SK-N-SH (cell line): ENCODE measurements around the gene ZNF827. TPM values are rescaled to one million over a fixed set of nuclear protein-coding genes. Genes with fewer than 3 reads are reported as not detected.

ENCODE experiments used
- CTCF ChIA-PET: fragments of 300-600, 350-600 bp; formaldehyde crosslinking; extraction: SDS; loops from one replicate; lab custom pipeline; 2021; lab: Yijun Ruan, JAX
- POLR2A ChIA-PET: fragments of 350-600 bp; sonication (Branson Sonifier 250); formaldehyde crosslinking; extraction: SDS; loops from one replicate; lab custom pipeline; 2020; ENCODE audit warnings: antibody characterized with exemption, inconsistent platforms; lab: Yijun Ruan, JAX
- DNase-seq: peaks from one replicate; pipeline ENCODE4 v3.0.0; 2012
- H2AFZ ChIP-seq: fragments of 200-600 bp; sonication (generic); 2 replicates; pipeline ENCODE4 v1.8.1; 2016; ENCODE audit warnings: antibody characterized with exemption, mild to moderate bottlenecking, low read depth
- H3F3A ChIP-seq: fragments of 200-600 bp; sonication (generic); replicated peaks from 2 replicates; pipeline ENCODE3; 2016; ENCODE audit warnings: antibody characterized with exemption, mild to moderate bottlenecking; ENCODE audit not compliant: insufficient read depth
- H3K27ac ChIP-seq, 2 experiments: fragments of 200-500 bp in 1 of 2; fragments of 200-600 bp in 1 of 2; sonication (Bioruptor generic) in 1 of 2; sonication (generic), shearing (Covaris generic) in 1 of 2; 2 replicates each; pipeline versions ENCODE4 v1.5.1 to v1.6.1; 2014 to 2016; ENCODE audit warnings: low read depth in 2 of 2, inconsistent platforms in 1 of 2, low read length in 1 of 2, mild to moderate bottlenecking in 1 of 2, mixed read lengths in 1 of 2
- H3K27me3 ChIP-seq: fragments of 200-600 bp; sonication (generic), shearing (Covaris generic); 2 replicates; pipeline ENCODE4 v1.6.1; 2016; ENCODE audit warnings: mixed run types; ENCODE audit not compliant: insufficient read depth
- H3K36me3 ChIP-seq, 2 experiments: fragments of 200-500 bp in 1 of 2; fragments of 200-600 bp in 1 of 2; sonication (Bioruptor generic) in 1 of 2; sonication (generic) in 1 of 2; replicated peaks in 1 of 2; 2 replicates each; pipeline versions ENCODE3 to v1.5.1; 2014 to 2016; ENCODE audit warnings: low read length in 1 of 2, mild to moderate bottlenecking in 1 of 2; ENCODE audit not compliant: insufficient read depth in 2 of 2, control insufficient read depth in 1 of 2
- H3K4me1 ChIP-seq, 2 experiments: fragments of 200-500 bp in 1 of 2; fragments of 200-600 bp in 1 of 2; sonication (Bioruptor generic) in 1 of 2; sonication (generic), shearing (Covaris generic) in 1 of 2; 2 replicates each; pipeline versions ENCODE4 v1.5.1 to v1.6.1; 2014 to 2016; ENCODE audit warnings: low read depth in 1 of 2, low read length in 1 of 2, mixed run types in 1 of 2; ENCODE audit not compliant: insufficient read depth in 2 of 2, control insufficient read depth in 1 of 2
- H3K4me2 ChIP-seq: fragments of 200-600 bp; sonication (generic), shearing (Covaris generic); 2 replicates; pipeline ENCODE4 v1.6.1; 2017; ENCODE audit warnings: mixed run types
- H3K4me3 ChIP-seq, 2 experiments: fragments of 200-500 bp in 1 of 2; fragments of 200-600 bp in 1 of 2; sonication (Bioruptor generic) in 1 of 2; sonication (generic), shearing (Covaris generic) in 1 of 2; 2 replicates each; pipeline versions ENCODE4 v1.5.1 to v1.8.1; 2014 to 2016; ENCODE audit warnings: low read depth in 2 of 2, inconsistent platforms in 1 of 2, low read length in 1 of 2, mild to moderate bottlenecking in 1 of 2, mixed read lengths in 1 of 2, moderate library complexity in 1 of 2
- H3K79me2 ChIP-seq: fragments of 200-600 bp; sonication (generic); 2 replicates; pipeline ENCODE4 v1.8.1; 2017; ENCODE audit warnings: mild to moderate bottlenecking; ENCODE audit not compliant: insufficient read depth
- H3K9ac ChIP-seq: fragments of 200-600 bp; sonication (generic); 2 replicates; pipeline ENCODE4 v1.6.1; 2017; ENCODE audit warnings: mixed run types
- H3K9me2 ChIP-seq: fragments of 200-600 bp; sonication (generic); 2 replicates; pipeline ENCODE4 v1.6.1; 2017; ENCODE audit warnings: mixed run types
- H3K9me3 ChIP-seq: fragments of 200-600 bp; sonication (generic); 2 replicates; pipeline ENCODE4 v1.6.1; 2017; ENCODE audit warnings: mixed run types, mild to moderate bottlenecking, moderate library complexity
- H4K20me1 ChIP-seq: fragments of 200-600 bp; sonication (generic); 2 replicates; pipeline ENCODE4 v1.6.1; 2017; ENCODE audit warnings: mild to moderate bottlenecking, mixed run types; ENCODE audit not compliant: insufficient read depth
- CHD2 ChIP-seq: fragments of 150-350 bp; IDR thresholded peaks from 2 replicates; pipeline ENCODE4 v1.6.1; 2018; ENCODE audit warnings: low read length; ENCODE audit not compliant: partially characterized antibody
- FOSL2 ChIP-seq: IDR thresholded peaks from 2 replicates; pipeline ENCODE4 v1.4.0; 2012; ENCODE audit warnings: low read depth, mild to moderate bottlenecking, moderate library complexity, borderline replicate concordance
- GABPA ChIP-seq: IDR thresholded peaks from 2 replicates; pipeline ENCODE4 v1.4.0; 2012; ENCODE audit warnings: low read depth, mild to moderate bottlenecking
- GATA2 ChIP-seq: sonication (generic); formaldehyde crosslinking; IDR thresholded peaks from 2 replicates; pipeline ENCODE4 v1.5.0; 2020; ENCODE audit warnings: mild to moderate bottlenecking, missing genetic modification reagents
- IRF3 ChIP-seq: fragments of 150-350 bp; IDR thresholded peaks from 2 replicates; pipeline ENCODE4 v1.6.1; 2016; ENCODE audit warnings: mild to moderate bottlenecking, low read depth, low read length
- JUND ChIP-seq: IDR thresholded peaks from 2 replicates; pipeline ENCODE4 v1.4.0; 2012
- MAX ChIP-seq: IDR thresholded peaks from 2 replicates; pipeline ENCODE4 v1.4.0; 2012; ENCODE audit warnings: low read depth
- MEF2A ChIP-seq: IDR thresholded peaks from 2 replicates; pipeline ENCODE4 v1.4.0; 2012; ENCODE audit warnings: low read depth, borderline replicate concordance
- NFIC ChIP-seq: IDR thresholded peaks from 2 replicates; pipeline ENCODE4 v1.4.0; 2012; ENCODE audit warnings: borderline replicate concordance
- POLR2AphosphoS5 ChIP-seq: IDR thresholded peaks from 2 replicates; pipeline ENCODE4 v1.6.1; 2012; ENCODE audit warnings: low read depth, low read length
- RCOR1 ChIP-seq: fragments of 150-350 bp; IDR thresholded peaks from 2 replicates; pipeline ENCODE4 v1.6.1; 2017; ENCODE audit warnings: antibody characterized with exemption, low read length
- RFX5 ChIP-seq: IDR thresholded peaks from 2 replicates; pipeline ENCODE4 v1.6.1; 2012; ENCODE audit warnings: mild to moderate bottlenecking, improper control_type of control experiment, low read length
- RXRA ChIP-seq: IDR thresholded peaks from 2 replicates; pipeline ENCODE4 v1.4.0; 2012; ENCODE audit warnings: low read depth, mild to moderate bottlenecking, borderline replicate concordance
- SIN3A ChIP-seq: IDR thresholded peaks from 2 replicates; pipeline ENCODE4 v1.6.1; 2012; ENCODE audit warnings: low read depth, mild to moderate bottlenecking, low read length, moderate library complexity, borderline replicate concordance
- SMC3 ChIP-seq: IDR thresholded peaks from 2 replicates; pipeline ENCODE4 v1.6.1; 2012; ENCODE audit warnings: low read depth, low read length, improper control_type of control experiment
- WGBS: methylation state at CpG from one replicate; pipeline ENCODE4 v1.1.6; 2017; ENCODE audit warnings: low lambda C conversion rate; 5-methylcytosine and 5-hydroxymethylcytosine counted together
- polyA plus RNA-seq, 3 experiments: library from polyadenylated mRNA; depleted of rRNA; stranded (reverse); fragments of >200 nt; gene quantifications; 2 replicates each; pipeline ENCODE4 v1.2.3, GENCODE V29; 2012
- TF ChIP-seq, protein P1 (sequence below): IDR thresholded peaks from 2 replicates; pipeline ENCODE4 v1.4.0; 2012; ENCODE audit warnings: low read depth, borderline replicate concordance
- TF ChIP-seq, protein P2 (sequence below): IDR thresholded peaks from 2 replicates; pipeline ENCODE4 v1.6.1; 2012; ENCODE audit warnings: mild to moderate bottlenecking, low read depth, low read length, moderate library complexity
- TF ChIP-seq, protein P3 (sequence below): IDR thresholded peaks from 2 replicates; pipeline ENCODE4; 2012
- TF ChIP-seq, protein P4 (sequence below): fragments of 200-600 bp; sonication (generic); IDR thresholded peaks from 2 replicates; pipeline ENCODE4 v1.6.1; 2017; ENCODE audit warnings: antibody characterized with exemption, mild to moderate bottlenecking, moderate library complexity

ZNF827 gene
- polyA plus RNA-seq, 1 of the 3 experiments (the other 2 are of a cell fraction) = 23.2 TPM

GRCh38 chr4:145885666-145886065 is 53.0 kb downstream of the ZNF827 start:
- Histone ChIP-seq H3K4me3 (no peak overlapping the region), H3K9me2 (no peaks in the 10 kb centered on the region), H3K9ac (no peak overlapping the region), H3F3A (no peaks in the 10 kb centered on the region), H3K36me3 (peaks cover 35 to 44% of the 10 kb centered on the region in 2 experiments), H3K4me1 (peaks cover 5 to 8% of the 10 kb centered on the region in 2 experiments; a peak in 2 of 4 replicates), H3K9me3 (no peaks in the 10 kb centered on the region), H2AFZ (no peak overlapping the region), H4K20me1 (no peaks in the 10 kb centered on the region), H3K27ac (no peak overlapping the region), H3K79me2 (peaks cover 47% of the 10 kb centered on the region; the same call in 1 of the 2 replicates), H3K4me2 (no peak overlapping the region)
- no peak for DNase-seq
- WGBS = 96% methylated on average over 5 of the region's 9 CpGs
- CTCF ChIA-PET = no interaction called here
- TF ChIP-seq, protein P1, sequence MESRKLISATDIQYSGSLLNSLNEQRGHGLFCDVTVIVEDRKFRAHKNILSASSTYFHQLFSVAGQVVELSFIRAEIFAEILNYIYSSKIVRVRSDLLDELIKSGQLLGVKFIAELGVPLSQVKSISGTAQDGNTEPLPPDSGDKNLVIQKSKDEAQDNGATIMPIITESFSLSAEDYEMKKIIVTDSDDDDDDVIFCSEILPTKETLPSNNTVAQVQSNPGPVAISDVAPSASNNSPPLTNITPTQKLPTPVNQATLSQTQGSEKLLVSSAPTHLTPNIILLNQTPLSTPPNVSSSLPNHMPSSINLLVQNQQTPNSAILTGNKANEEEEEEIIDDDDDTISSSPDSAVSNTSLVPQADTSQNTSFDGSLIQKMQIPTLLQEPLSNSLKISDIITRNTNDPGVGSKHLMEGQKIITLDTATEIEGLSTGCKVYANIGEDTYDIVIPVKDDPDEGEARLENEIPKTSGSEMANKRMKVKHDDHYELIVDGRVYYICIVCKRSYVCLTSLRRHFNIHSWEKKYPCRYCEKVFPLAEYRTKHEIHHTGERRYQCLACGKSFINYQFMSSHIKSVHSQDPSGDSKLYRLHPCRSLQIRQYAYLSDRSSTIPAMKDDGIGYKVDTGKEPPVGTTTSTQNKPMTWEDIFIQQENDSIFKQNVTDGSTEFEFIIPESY = no peak
- TF ChIP-seq GATA2 (CRISPR knock-in tag) (no peak), POLR2AphosphoS5 (no peak), CHD2 (no peak), IRF3 (no peak), JUND (no peak), RXRA (no peak), NFIC (no peak), RCOR1 (no peak), FOSL2 (no peak), SIN3A (no peak), RFX5 (no peak), MEF2A (no peak), MAX (no peak), GABPA (no peak), SMC3 (no peak)
- TF ChIP-seq, protein P2, sequence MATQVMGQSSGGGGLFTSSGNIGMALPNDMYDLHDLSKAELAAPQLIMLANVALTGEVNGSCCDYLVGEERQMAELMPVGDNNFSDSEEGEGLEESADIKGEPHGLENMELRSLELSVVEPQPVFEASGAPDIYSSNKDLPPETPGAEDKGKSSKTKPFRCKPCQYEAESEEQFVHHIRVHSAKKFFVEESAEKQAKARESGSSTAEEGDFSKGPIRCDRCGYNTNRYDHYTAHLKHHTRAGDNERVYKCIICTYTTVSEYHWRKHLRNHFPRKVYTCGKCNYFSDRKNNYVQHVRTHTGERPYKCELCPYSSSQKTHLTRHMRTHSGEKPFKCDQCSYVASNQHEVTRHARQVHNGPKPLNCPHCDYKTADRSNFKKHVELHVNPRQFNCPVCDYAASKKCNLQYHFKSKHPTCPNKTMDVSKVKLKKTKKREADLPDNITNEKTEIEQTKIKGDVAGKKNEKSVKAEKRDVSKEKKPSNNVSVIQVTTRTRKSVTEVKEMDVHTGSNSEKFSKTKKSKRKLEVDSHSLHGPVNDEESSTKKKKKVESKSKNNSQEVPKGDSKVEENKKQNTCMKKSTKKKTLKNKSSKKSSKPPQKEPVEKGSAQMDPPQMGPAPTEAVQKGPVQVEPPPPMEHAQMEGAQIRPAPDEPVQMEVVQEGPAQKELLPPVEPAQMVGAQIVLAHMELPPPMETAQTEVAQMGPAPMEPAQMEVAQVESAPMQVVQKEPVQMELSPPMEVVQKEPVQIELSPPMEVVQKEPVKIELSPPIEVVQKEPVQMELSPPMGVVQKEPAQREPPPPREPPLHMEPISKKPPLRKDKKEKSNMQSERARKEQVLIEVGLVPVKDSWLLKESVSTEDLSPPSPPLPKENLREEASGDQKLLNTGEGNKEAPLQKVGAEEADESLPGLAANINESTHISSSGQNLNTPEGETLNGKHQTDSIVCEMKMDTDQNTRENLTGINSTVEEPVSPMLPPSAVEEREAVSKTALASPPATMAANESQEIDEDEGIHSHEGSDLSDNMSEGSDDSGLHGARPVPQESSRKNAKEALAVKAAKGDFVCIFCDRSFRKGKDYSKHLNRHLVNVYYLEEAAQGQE = no peak
- TF ChIP-seq, protein P3, sequence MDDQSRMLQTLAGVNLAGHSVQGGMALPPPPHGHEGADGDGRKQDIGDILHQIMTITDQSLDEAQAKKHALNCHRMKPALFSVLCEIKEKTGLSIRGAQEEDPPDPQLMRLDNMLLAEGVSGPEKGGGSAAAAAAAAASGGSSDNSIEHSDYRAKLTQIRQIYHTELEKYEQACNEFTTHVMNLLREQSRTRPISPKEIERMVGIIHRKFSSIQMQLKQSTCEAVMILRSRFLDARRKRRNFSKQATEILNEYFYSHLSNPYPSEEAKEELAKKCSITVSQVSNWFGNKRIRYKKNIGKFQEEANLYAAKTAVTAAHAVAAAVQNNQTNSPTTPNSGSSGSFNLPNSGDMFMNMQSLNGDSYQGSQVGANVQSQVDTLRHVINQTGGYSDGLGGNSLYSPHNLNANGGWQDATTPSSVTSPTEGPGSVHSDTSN = no peak
- TF ChIP-seq, protein P4, sequence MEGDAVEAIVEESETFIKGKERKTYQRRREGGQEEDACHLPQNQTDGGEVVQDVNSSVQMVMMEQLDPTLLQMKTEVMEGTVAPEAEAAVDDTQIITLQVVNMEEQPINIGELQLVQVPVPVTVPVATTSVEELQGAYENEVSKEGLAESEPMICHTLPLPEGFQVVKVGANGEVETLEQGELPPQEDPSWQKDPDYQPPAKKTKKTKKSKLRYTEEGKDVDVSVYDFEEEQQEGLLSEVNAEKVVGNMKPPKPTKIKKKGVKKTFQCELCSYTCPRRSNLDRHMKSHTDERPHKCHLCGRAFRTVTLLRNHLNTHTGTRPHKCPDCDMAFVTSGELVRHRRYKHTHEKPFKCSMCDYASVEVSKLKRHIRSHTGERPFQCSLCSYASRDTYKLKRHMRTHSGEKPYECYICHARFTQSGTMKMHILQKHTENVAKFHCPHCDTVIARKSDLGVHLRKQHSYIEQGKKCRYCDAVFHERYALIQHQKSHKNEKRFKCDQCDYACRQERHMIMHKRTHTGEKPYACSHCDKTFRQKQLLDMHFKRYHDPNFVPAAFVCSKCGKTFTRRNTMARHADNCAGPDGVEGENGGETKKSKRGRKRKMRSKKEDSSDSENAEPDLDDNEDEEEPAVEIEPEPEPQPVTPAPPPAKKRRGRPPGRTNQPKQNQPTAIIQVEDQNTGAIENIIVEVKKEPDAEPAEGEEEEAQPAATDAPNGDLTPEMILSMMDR = no peak
- TF ChIP-seq, all 33 proteins: peak for 0
- no peaks in the 10 kb centered on the region for H3K27me3 ChIP-seq
- POLR2A ChIA-PET = no interaction called here
